HG03442 (cell line): ENCODE data around the gene ZSWIM5.

Source experiments
- ATAC-seq: cut with Tn5 transposase; IDR thresholded peaks from one replicate; pipeline ENCODE4 v1.9.1; 2021; ENCODE audit warnings: mild to moderate bottlenecking, moderate library complexity; ENCODE audit not compliant: unreplicated experiment

ZSWIM5 gene

DNA sequence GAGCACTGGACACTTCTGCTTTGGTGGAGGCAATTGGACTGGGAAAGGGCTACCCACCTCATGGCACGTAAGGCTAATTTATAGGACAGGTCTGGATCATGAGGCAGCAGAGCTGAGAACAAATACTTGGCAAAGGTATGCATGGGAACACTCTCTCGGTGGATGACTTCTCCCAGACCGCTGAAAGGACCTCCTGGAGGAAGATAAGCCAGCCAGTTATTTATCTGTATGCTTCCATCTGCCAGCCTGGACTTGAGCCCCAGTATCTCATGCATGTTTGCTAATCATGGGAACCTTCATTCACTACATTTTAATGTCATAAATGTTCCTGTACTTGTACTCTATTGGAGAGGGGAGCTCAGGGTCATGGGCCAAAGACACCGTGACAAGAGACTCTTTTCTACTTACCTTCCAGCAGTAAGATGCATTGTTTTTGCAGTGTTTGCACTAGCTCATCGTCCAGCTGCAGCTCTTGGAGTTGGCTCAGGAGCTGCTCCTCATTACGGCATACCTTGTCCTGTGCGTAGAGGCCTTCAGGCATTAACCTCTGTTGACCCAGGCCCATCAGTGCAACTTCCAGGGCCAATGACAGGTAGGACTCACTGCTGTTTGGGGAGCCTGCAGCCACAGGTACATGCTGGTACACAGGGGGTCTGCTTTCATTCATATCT lies 170.6 kb downstream of the ZSWIM5 start:
- ATAC-seq, result no peak

GRCh38 chr1:45033356-45033755 lies 173.0 kb downstream of the ZSWIM5 start:
- no peak for ATAC-seq

GRCh38 chr1:45032837-45033236 lies 173.6 kb downstream of the ZSWIM5 start:
- ATAC-seq, result no peak

GRCh38 chr1:45026446-45026845 lies 180.0 kb downstream of the ZSWIM5 start:
- no peak for ATAC-seq

- no peak for ATAC-seq
Measured at GRCh38 chr1:45023663-45024062, 182.7 kb downstream of the ZSWIM5 start.

GRCh38 chr1:45018599-45019230 lies 187.7 kb downstream of the ZSWIM5 start:
- ATAC-seq, result peak; percentile 61

GRCh38 chr1:45016767-45017166 lies 189.6 kb downstream of the ZSWIM5 start:
- ATAC-seq, result no peak

DNA sequence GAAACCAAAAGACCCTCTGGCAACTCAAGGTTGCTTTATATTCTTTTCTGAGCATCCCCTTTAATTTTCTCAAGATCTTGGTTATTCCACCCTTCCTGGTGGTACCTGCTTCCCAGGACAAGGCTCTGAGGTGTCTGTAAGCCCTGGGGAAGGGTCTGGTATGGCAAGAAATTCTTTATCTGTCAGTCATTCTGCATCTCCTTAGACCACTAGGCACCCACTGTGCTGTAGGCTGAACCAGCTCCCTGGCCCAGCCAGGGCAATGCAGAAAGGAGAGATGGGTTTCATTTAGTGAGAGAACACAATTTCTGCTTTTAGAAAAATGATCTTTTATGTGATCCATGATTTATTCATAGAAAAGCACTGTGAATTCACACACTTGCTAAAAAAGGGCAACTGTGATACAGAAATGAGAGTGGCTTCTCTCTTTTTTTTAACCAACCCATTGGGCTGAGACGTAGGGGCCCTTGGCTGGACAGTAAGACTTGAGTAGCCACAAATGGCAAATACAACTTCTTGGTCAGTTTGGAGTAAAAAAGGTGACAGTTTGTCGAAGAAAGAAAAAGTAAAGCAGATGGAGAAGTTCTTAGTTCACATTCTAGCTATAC lies 190.2 kb downstream of the ZSWIM5 start:
- no peak for ATAC-seq

GRCh38 chr1:45015683-45016082 lies 190.7 kb downstream of the ZSWIM5 start:
- no peak for ATAC-seq

DNA sequence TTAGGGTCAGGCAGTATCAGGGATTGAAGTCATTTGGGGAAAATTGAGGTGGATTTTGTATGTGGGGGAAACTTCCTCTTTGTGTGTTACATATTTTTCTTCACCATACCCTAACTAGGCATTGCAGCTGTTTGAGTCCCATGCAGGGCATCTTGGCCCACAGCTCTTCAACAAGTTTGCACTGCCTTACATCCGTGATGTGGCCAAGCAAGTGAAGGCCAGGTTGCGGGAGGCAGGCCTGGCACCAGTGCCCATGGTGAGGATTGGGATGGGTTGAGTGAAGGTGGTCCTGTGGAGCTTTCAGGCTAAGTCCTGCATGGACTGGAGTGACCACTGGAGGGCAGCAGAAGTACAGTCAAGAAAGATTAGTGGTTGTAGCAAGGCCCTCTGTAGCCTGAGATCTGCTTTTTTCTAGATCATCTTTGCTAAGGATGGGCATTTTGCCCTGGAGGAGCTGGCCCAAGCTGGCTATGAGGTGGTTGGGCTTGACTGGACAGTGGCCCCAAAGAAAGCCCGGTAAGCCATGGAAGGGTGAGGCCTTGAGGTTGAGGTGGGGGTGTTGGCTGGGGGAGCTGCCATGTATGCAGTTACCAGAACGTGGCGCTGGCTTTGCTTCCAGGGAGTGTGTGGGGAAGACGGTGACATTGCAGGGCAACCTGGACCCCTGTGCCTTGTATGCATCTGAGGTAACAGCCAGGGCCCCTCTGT lies 191.9 kb downstream of the ZSWIM5 start:
- ATAC-seq, result no peak

- no peak for ATAC-seq
Measured at GRCh38 chr1:45013551-45014209, 192.7 kb downstream of the ZSWIM5 start.

DNA sequence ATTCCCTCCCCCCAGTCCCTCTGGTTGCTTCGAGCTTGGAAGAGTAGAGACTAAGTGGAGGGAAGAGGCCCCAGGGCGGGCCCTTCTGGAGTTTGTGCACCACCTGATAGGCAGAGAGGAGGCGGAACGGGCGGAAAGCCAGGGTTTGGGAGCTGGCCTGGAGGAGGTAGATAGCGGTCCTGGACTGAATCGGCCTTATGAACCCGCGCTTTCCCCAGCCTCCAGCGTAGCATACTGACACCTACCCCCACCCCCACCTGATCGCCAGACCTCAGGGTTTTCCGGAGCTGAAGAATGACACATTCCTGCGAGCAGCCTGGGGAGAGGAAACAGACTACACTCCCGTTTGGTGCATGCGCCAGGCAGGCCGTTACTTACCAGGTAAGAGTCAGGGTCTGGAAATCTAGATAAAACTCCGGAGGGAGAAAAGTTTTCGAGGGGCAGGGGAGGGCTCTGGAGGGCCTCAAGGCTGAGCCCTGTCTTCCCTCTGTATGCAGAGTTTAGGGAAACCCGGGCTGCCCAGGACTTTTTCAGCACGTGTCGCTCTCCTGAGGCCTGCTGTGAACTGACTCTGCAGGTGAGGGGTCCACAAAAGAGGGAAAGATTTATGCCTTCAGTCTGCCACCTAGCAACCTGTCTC lies 193.6 kb downstream of the ZSWIM5 start:
- no peak for ATAC-seq

GRCh38 chr1:45011837-45012638 lies 194.4 kb downstream of the ZSWIM5 start, which contains the start of gene UROD:
TSS of gene UROD (plus strand) at chr1:45012254. CDS start at chr1:45012266, 12 bp downstream.
- peak; percentile 69 for ATAC-seq

GRCh38 chr1:45010855-45011811 lies 195.3 kb downstream of the ZSWIM5 start, which contains the start of gene HECTD3:
TSS of gene HECTD3 (minus strand) at chr1:45011324. CDS start at chr1:45011257, 67 bp downstream.
- peak; percentile 63 for ATAC-seq

GRCh38 chr1:45009956-45010854 lies 196.2 kb downstream of the ZSWIM5 start:
- ATAC-seq, result no peak

DNA sequence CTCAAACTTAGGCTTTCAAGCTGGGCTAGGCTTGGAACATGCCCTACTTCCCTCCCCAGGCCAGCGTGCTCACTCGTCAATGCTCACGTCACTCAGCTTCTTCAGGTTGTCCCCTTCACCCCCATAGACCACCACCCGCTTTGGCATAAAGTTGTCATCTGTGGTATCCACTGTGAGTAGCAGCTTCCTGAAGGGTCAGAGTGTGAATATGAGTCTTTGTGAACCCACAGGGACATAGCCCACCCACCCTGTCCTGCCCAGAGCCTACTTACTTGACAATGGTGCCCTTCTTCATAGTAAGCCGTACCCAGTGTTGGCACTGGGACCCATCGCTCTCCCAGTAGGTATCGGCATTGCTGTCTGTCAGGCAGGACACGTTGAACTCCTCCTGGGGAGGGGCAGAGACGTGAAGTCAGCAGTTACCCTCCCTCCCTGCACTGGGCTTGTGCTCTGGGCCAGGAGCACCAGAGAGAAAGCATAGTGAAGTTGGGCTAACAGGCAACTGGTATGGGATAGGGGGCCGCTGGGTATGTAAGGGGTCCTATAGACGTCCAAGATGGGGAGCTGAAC lies 197.0 kb downstream of the ZSWIM5 start:
- ATAC-seq, result no peak

- no peak for ATAC-seq
Measured at GRCh38 chr1:45008516-45008915, 197.9 kb downstream of the ZSWIM5 start.
